Measurements from ENCODE around the gene NRIP1.

NRIP1 gene

DNA sequence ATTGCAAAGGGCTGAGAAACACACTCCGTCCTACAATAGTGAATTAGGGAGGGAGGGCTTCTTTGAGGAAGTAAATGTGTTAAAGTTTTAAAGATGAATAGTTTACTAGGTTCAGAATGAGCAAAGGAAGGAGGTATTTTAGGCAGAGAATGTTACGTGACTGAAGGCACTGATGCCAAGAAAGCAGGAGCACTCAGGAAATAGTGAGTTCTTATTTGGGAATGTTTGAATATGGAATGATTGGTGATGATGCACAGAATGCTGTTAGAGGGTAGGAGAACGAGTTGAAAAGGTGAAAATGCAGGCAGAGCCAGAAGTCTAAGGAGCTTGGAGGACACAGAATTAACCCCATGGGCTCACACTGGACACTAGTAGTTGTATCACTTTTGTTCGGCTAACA is 108.0 kb downstream of the NRIP1 start:
- DNase-seq (ENCODE audit: extremely low spot score), result no peak
- TF ChIP-seq, protein P1, sequence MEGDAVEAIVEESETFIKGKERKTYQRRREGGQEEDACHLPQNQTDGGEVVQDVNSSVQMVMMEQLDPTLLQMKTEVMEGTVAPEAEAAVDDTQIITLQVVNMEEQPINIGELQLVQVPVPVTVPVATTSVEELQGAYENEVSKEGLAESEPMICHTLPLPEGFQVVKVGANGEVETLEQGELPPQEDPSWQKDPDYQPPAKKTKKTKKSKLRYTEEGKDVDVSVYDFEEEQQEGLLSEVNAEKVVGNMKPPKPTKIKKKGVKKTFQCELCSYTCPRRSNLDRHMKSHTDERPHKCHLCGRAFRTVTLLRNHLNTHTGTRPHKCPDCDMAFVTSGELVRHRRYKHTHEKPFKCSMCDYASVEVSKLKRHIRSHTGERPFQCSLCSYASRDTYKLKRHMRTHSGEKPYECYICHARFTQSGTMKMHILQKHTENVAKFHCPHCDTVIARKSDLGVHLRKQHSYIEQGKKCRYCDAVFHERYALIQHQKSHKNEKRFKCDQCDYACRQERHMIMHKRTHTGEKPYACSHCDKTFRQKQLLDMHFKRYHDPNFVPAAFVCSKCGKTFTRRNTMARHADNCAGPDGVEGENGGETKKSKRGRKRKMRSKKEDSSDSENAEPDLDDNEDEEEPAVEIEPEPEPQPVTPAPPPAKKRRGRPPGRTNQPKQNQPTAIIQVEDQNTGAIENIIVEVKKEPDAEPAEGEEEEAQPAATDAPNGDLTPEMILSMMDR (IDR thresholded peaks at IDR 0.05; ENCODE audit: control extremely low read depth, extremely low read depth, low read depth, missing control alignments), result no peak
- ChIA-PET POLR2A (no interaction called here), CTCF (no interaction called here)

- TF ChIP-seq, protein P1 (IDR thresholded peaks at IDR 0.05; ENCODE audit: control extremely low read depth, extremely low read depth, low read depth, missing control alignments), result no peak
- POLR2A ChIA-PET, result no interaction called here
- CTCF ChIA-PET, result no interaction called here
- DNase-seq (ENCODE audit: extremely low spot score), result no peak
Observed at GRCh38 chr21:14955936-14956520, 108.8 kb downstream of the NRIP1 start.

DNA sequence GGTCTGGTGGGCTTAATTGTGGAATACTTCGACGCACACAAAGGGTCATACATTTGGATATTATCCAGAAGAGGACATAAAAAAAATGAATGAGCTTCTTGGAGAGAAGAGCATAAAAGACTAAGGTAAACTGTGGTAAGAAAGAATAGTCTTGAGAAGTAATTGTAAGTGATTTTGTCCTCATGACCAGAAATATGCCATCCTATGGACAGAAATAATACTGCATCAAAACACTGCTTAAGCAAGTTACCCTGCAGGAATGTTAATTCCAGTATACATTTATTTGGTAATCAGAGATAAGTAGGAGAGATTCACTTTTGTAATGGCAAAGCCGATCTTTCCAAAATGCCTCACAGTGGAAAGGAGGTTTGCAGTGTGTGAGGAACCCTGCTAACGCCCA is 111.9 kb downstream of the NRIP1 start:
- ChIA-PET CTCF (interaction anchor here (0.9 to 1.6 kb wide), 3 partner anchors 9 to 26 kb away, joined by 3 to 4 read pairs (median 3); no protein-coding TSS in a partner anchor), POLR2A (no interaction called here)
- DNase-seq (ENCODE audit: extremely low spot score), result no peak
- TF ChIP-seq, protein P1 (IDR thresholded peaks at IDR 0.05; ENCODE audit: control extremely low read depth, extremely low read depth, low read depth, missing control alignments), result no peak

DNA sequence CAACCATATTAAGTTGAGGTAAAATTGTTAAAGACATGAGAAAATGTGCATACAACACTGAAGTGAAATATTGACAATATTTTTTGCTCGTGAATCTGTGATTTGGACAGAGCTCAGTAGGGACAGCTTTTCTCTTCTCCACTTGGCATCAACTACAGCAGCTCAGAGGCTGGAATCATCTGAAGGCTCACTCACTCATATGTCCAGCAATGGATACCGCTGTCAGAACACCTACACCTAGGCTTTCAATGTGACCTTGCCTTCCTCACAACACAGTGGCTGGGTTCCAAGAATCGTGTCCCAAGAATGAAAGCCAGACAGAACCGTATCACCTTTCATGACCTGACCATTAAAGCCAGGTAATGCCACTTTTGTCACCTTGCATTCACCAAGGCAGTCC is 115.2 kb downstream of the NRIP1 start:
- no peak for DNase-seq (ENCODE audit: extremely low spot score)
- TF ChIP-seq, protein P1 (IDR thresholded peaks at IDR 0.05; ENCODE audit: control extremely low read depth, extremely low read depth, low read depth, missing control alignments), result no peak
- ChIA-PET CTCF (interaction anchor here (1.6 kb wide), 1 partner anchor 32 kb away, joined by 4 read pairs; no protein-coding TSS in a partner anchor), POLR2A (no interaction called here)

DNA sequence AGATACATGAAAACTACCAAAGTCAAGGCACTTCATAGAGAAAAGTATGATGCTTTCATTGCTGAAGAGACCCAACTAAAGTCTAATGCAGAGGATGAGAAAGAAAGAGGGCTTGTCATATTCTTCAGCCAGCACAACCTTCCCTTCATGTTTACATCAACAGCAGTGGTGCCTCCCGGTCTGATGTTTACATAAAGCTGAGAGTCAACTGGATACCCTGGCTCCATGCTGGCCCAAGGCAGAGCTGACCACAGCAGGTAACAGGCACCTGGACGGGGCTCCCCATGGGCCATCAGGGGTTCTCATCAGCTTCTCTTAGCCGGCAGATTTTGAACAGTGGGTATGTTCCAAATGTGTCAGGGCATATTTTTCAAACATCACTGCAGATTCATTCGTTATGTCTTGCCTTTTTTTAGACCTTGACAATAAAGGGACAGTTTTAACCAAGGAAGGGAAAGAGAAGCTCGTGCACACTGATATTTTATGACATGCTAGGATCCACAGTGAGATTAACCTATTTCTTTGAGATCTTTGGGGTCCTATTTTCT is 117.1 kb downstream of the NRIP1 start:
- TF ChIP-seq, protein P1 (IDR thresholded peaks at IDR 0.05; ENCODE audit: control extremely low read depth, extremely low read depth, low read depth, missing control alignments), result no peak
- POLR2A ChIA-PET, result no interaction called here
- CTCF ChIA-PET, result no interaction called here
- DNase-seq (ENCODE audit: extremely low spot score), result no peak

GRCh38 chr21:14945176-14945575 is 119.6 kb downstream of the NRIP1 start:
- DNase-seq (ENCODE audit: extremely low spot score), result no peak
- CTCF ChIA-PET, result interaction anchor here (1.2 kb wide), 1 partner anchor 55 kb away, joined by 3 read pairs; no protein-coding TSS in a partner anchor
- POLR2A ChIA-PET, result no interaction called here
- TF ChIP-seq, protein P1 (IDR thresholded peaks at IDR 0.05; ENCODE audit: control extremely low read depth, extremely low read depth, low read depth, missing control alignments), result no peak
